SU-DHL-6 (cell line): ENCODE results near the gene DYSF.

ENCODE experiments used
- H2AFZ ChIP-seq: fragments of 200-600 bp; sonication (generic); 2 replicates; pipeline ENCODE4 v1.6.1; 2014; ENCODE audit warnings: low read depth, mild to moderate bottlenecking, moderate library complexity, mixed read lengths, antibody characterized with exemption, low read length; ENCODE audit not compliant: severe bottlenecking
- H3F3A ChIP-seq: fragments of 200-600 bp; shearing (Covaris generic); 2 replicates; pipeline ENCODE4 v1.6.0; 2016; ENCODE audit warnings: antibody characterized with exemption, mild to moderate bottlenecking; ENCODE audit not compliant: insufficient read depth
- H3K27ac ChIP-seq: fragments of 200-600 bp; sonication (generic); 2 replicates; pipeline ENCODE4 v1.5.1; 2016; ENCODE audit warnings: low read depth, mild to moderate bottlenecking, low read length, moderate library complexity, mixed read lengths
- H3K27me3 ChIP-seq: fragments of 200-600 bp; sonication (generic), shearing (Covaris generic); 2 replicates; pipeline ENCODE4 v1.6.0; 2014; ENCODE audit warnings: mild to moderate bottlenecking, low read length
- H3K36me3 ChIP-seq: fragments of 200-600 bp; sonication (generic); 2 replicates; pipeline ENCODE4 v1.6.1; 2014; ENCODE audit warnings: mild to moderate bottlenecking, low read length, mixed read lengths
- H3K4me2 ChIP-seq: fragments of 300-600, 200-600 bp; shearing (Covaris generic), sonication (generic); 2 replicates; pipeline ENCODE4 v1.6.0; 2014; ENCODE audit warnings: low read length, low read depth, mild to moderate bottlenecking; ENCODE audit not compliant: poor library complexity, severe bottlenecking
- H3K4me3 ChIP-seq: fragments of 200-600 bp; sonication (generic); 2 replicates; pipeline ENCODE4 v1.5.1; 2014; ENCODE audit warnings: antibody characterized with exemption, low read length, mild to moderate bottlenecking, mixed read lengths; ENCODE audit not compliant: insufficient read depth, poor library complexity, severe bottlenecking
- H3K79me2 ChIP-seq: fragments of 200-600 bp; sonication (generic); 2 replicates; pipeline ENCODE4 v1.6.1; 2014; ENCODE audit warnings: mild to moderate bottlenecking, low read length, moderate library complexity; ENCODE audit not compliant: insufficient read depth
- H3K9ac ChIP-seq: fragments of 200-600 bp; sonication (generic); 2 replicates; pipeline ENCODE4 v1.7.0; 2014; ENCODE audit warnings: mild to moderate bottlenecking, low read length
- H3K9me2 ChIP-seq: fragments of 200-600 bp; sonication (generic); replicated peaks from 2 replicates; pipeline ENCODE4 v1.6.1; 2014; ENCODE audit warnings: low read length; ENCODE audit not compliant: insufficient read depth
- H3K9me3 ChIP-seq: fragments of 200-600 bp; sonication (generic); 2 replicates; pipeline ENCODE4 v1.6.1; 2014; ENCODE audit warnings: low read length, mixed read lengths; ENCODE audit not compliant: insufficient read depth
- H4K20me1 ChIP-seq: fragments of 200-600 bp; sonication (generic); 2 replicates; pipeline ENCODE4 v1.6.1; 2014; ENCODE audit warnings: low read depth, mild to moderate bottlenecking, antibody characterized with exemption, low read length, moderate library complexity, mixed read lengths
- EZH2phosphoT487 ChIP-seq: fragments of 200-600 bp; sonication (generic), shearing (Covaris generic); conservative IDR thresholded peaks from 2 replicates; pipeline ENCODE4 v1.6.1; 2018; ENCODE audit warnings: mild to moderate bottlenecking, antibody characterized with exemption, low read length, moderate library complexity, mixed read lengths
- TF ChIP-seq, protein P1 (sequence below): fragments of 200-600 bp; sonication (generic); IDR thresholded peaks from one replicate; pipeline ENCODE4 v1.5.1; 2017; ENCODE audit warnings: antibody characterized with exemption, mild to moderate bottlenecking, low read length, moderate library complexity; ENCODE audit not compliant: insufficient read depth, poor library complexity, severe bottlenecking

The DYSF gene

DNA sequence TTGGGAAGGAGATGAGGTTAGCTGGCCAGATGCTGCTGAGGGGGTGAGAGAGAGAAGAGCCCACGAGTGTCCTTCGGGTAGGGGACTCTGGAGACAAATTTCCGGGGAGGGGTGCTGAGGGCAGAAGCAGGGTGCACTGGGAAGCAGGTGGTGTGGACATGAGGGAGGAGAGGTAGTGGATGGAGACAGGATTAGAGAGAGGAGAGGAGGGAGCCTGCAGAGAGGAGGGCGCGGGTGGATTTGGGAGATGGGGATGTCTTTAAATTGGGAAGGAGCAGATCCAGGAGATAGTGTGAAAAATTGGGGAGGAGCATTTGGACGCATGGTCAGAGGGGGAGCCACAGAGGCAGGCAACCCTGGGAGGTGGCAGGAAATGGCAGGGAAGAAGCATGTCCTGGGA is 154.7 kb downstream of the DYSF start:
- H3K36me3 ChIP-seq, result no peaks in the 10 kb centered on the region
- no peaks in the 10 kb centered on the region for H3K79me2 ChIP-seq
- H3K9me2 ChIP-seq, result no peaks in the 10 kb centered on the region
- no peaks in the 10 kb centered on the region for H3F3A ChIP-seq
- no peak for TF ChIP-seq EZH2phosphoT487
- TF ChIP-seq, protein P1, sequence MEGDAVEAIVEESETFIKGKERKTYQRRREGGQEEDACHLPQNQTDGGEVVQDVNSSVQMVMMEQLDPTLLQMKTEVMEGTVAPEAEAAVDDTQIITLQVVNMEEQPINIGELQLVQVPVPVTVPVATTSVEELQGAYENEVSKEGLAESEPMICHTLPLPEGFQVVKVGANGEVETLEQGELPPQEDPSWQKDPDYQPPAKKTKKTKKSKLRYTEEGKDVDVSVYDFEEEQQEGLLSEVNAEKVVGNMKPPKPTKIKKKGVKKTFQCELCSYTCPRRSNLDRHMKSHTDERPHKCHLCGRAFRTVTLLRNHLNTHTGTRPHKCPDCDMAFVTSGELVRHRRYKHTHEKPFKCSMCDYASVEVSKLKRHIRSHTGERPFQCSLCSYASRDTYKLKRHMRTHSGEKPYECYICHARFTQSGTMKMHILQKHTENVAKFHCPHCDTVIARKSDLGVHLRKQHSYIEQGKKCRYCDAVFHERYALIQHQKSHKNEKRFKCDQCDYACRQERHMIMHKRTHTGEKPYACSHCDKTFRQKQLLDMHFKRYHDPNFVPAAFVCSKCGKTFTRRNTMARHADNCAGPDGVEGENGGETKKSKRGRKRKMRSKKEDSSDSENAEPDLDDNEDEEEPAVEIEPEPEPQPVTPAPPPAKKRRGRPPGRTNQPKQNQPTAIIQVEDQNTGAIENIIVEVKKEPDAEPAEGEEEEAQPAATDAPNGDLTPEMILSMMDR, result no peak
- no peak overlapping the region for H3K9ac ChIP-seq
- no peaks in the 10 kb centered on the region for H4K20me1 ChIP-seq
- H2AFZ ChIP-seq, result no peak overlapping the region
- no peak overlapping the region for H3K4me3 ChIP-seq
- no peaks in the 10 kb centered on the region for H3K9me3 ChIP-seq
- H3K27ac ChIP-seq, result no peak overlapping the region
- no peaks in the 10 kb centered on the region for H3K27me3 ChIP-seq
- no peak overlapping the region for H3K4me2 ChIP-seq

DNA sequence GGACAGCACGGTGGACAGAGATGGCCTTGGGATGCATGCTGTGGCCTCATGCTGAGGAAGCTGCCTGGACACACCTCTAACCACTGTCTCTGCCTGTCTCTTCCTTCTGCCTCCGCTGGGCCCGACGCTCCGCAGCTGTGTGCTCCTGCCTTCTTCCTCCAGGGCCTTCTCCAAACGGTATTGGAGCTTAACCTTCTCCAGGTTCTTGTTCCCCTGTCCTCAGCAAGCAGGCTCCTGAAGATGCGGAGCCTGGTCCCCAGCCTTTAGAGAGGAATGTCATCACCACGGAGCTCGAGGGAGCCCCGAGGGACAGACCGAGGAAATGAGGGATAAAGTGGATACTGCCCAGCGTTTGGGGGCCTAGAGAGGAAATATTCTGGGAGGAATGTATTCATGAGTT is 155.1 kb downstream of the DYSF start:
- Histone ChIP-seq H4K20me1 (no peaks in the 10 kb centered on the region), H3K27ac (no peak overlapping the region), H2AFZ (no peak overlapping the region), H3K27me3 (no peaks in the 10 kb centered on the region), H3K79me2 (no peaks in the 10 kb centered on the region), H3K36me3 (no peaks in the 10 kb centered on the region), H3K4me3 (no peak overlapping the region), H3F3A (no peaks in the 10 kb centered on the region), H3K4me2 (no peak overlapping the region), H3K9me3 (no peaks in the 10 kb centered on the region), H3K9me2 (no peaks in the 10 kb centered on the region), H3K9ac (no peak overlapping the region)
- TF ChIP-seq EZH2phosphoT487, result no peak
- TF ChIP-seq, protein P1, result no peak

DNA sequence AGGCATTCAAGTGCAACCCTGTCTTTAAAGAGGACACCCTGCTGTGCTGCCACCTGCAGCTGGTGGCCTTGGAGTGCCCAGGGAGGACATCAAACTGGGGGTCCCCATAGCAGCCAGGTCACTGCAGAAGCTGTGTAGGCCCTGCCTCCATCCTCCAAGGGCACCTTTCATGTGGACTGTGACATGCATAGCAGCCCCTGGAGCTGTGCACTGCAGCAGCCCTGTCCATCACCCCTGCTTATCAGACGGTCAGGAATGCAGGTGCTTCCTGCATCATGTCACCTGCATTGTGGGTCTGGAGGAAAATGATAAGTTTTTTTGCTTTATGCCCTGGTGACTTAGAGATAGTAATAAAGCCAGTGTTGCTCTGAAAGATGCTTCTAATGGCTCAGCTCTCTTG is 155.7 kb downstream of the DYSF start:
- H3K36me3 ChIP-seq, result no peaks in the 10 kb centered on the region
- no peak overlapping the region for H3K9ac ChIP-seq

More for the DNA sequence above, 155.7 kb downstream of the DYSF start:
- no peak overlapping the region for H2AFZ ChIP-seq
- no peak overlapping the region for H3K4me3 ChIP-seq
- H3K9me2 ChIP-seq, result no peaks in the 10 kb centered on the region
- H3K79me2 ChIP-seq, result no peaks in the 10 kb centered on the region
- H3K9me3 ChIP-seq, result no peaks in the 10 kb centered on the region
- TF ChIP-seq, protein P1, result no peak
- TF ChIP-seq EZH2phosphoT487, result no peak
- no peak overlapping the region for H3K4me2 ChIP-seq
- no peaks in the 10 kb centered on the region for H3F3A ChIP-seq
- H4K20me1 ChIP-seq, result no peaks in the 10 kb centered on the region
- no peaks in the 10 kb centered on the region for H3K27me3 ChIP-seq
- no peak overlapping the region for H3K27ac ChIP-seq
